LNCaP clone FGC (cell line): ENCODE measurements around the gene C16orf95.
"Not testable (repeated sequence)": the region's sequence is repeated elsewhere in the genome, so short reads cannot be mapped to it uniquely, and the experiment has no call there.

Experiments used
- DNase-seq: peaks from one replicate; pipeline ENCODE4 v3.0.0-alpha.2; 2011; ENCODE audit warnings: low read depth
- H3K4me3 ChIP-seq: 2 replicates; pipeline ENCODE4 v1.5.1; 2011; ENCODE audit warnings: mild to moderate bottlenecking, low read depth, low read length, control low read depth
- TF ChIP-seq, protein P1 (sequence below): IDR thresholded peaks from 2 replicates; pipeline ENCODE4 v1.5.1; 2012; ENCODE audit warnings: mild to moderate bottlenecking; ENCODE audit not compliant: control insufficient read depth, insufficient read depth; ENCODE audit errors: extremely low read depth

Gene C16orf95

DNA sequence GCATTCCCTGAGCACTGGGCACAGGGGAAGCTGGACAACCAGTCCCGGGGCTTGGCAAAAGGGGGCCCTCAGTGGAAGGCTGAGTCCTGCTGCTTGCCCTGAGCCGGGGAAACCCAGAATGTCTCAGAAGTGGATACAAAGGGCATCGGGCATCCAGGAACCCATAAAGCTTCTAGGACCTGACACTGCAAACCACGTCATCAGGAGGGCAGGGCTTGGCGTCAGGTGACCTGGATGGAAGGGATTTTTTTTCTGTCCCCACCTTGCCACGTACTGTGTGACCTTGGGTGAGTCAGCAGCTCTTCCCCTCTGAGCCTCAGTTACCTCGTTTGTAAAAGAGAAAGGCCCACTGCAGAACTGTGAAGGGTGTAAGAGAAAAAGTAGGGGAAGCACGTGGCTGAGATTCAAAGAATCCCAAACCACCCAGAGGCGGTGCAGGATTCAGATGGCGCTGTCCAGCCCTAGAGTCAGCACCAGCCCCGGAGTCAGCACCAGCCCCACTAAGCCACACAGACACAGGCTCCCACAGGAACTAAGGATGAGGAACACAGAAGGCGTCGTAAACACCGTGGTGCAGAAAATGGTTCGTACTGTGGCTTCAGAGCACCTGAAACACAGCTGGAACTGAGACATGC is 53.7 kb downstream of the C16orf95 start:
- DNase-seq = no peak

GRCh38 chr16:87259431-87259830 is 57.8 kb downstream of the C16orf95 start:
- DNase-seq = no peak
- TF ChIP-seq, protein P1, sequence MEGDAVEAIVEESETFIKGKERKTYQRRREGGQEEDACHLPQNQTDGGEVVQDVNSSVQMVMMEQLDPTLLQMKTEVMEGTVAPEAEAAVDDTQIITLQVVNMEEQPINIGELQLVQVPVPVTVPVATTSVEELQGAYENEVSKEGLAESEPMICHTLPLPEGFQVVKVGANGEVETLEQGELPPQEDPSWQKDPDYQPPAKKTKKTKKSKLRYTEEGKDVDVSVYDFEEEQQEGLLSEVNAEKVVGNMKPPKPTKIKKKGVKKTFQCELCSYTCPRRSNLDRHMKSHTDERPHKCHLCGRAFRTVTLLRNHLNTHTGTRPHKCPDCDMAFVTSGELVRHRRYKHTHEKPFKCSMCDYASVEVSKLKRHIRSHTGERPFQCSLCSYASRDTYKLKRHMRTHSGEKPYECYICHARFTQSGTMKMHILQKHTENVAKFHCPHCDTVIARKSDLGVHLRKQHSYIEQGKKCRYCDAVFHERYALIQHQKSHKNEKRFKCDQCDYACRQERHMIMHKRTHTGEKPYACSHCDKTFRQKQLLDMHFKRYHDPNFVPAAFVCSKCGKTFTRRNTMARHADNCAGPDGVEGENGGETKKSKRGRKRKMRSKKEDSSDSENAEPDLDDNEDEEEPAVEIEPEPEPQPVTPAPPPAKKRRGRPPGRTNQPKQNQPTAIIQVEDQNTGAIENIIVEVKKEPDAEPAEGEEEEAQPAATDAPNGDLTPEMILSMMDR = no peak
- no peak overlapping the region for H3K4me3 ChIP-seq

More for the DNA sequence above, 53.7 kb downstream of the C16orf95 start:
- TF ChIP-seq, protein P1 = no peak
- no peak overlapping the region for H3K4me3 ChIP-seq

GRCh38 chr16:87258653-87259052 is 58.5 kb downstream of the C16orf95 start:
- not testable (repeated sequence) for DNase-seq

DNA sequence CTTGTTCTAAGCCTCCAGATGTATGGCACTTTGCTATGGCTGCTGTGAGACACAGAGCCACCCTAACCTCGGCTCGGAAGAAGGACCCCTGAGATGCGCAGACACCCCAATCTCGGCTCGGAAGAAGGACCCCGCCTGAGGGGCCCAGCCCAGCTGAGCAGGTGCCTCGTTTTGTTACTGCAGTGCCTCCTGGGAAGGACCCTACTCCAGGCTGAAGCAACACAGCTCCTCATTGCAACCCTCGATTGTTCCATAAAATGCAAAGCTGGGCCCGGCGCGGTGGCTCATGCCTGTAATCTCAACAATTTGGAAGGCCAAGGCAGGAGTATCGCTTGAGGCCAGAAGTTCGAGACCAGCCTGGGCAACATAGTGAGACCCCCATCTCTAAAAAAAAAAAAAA is 61.3 kb downstream of the C16orf95 start:
- no peak overlapping the region for H3K4me3 ChIP-seq
- DNase-seq = no peak
- TF ChIP-seq, protein P1 = no peak

More at GRCh38 chr16:87258653-87259052, 58.5 kb downstream of the C16orf95 start:
- not testable (repeated sequence) for H3K4me3 ChIP-seq

- H3K4me3 ChIP-seq = no peak overlapping the region
- TF ChIP-seq, protein P1 = no peak
- DNase-seq = no peak
These were observed 62.5 kb downstream of the C16orf95 start for GRCh38 chr16:87254734-87255133.

- TF ChIP-seq, protein P1 = no peak
- no peak for DNase-seq
- H3K4me3 ChIP-seq = no peak overlapping the region
These were observed 62.9 kb downstream of the C16orf95 start for GRCh38 chr16:87254296-87254695.

DNA sequence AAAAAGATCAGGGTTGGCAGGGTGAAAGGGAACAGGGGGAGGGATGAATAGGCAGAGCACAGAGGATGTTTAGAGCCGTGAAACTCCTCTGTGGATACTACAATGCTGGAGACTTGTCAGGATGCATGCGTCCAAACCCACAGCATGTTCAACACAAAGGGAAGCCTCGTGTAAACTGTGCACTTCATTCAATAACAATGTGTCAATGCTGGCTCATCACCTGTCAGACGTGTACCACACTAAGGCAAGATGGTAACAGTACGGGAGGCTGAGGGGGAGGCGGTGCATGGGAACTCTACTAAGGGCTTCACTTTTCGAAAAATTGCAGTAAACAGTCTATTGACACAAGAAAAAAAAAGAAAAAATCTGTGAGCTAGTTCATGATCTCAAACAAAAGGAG is 63.7 kb downstream of the C16orf95 start:
- H3K4me3 ChIP-seq = no peak overlapping the region

More for the DNA sequence above, 63.7 kb downstream of the C16orf95 start:
- TF ChIP-seq, protein P1 = no peak
- DNase-seq = no peak
